KBM-7 (cell line): ENCODE results near the gene ST3GAL6.
"Not testable (repeated sequence)": the region's sequence is repeated elsewhere in the genome, so short reads cannot be mapped to it uniquely, and the experiment has no call there.

ENCODE experiments used
- DNase-seq: peaks from one replicate; pipeline ENCODE4 v3.0.0-alpha.2; 2015
- in situ Hi-C: fragments of 300-500 bp; cut with MboI; formaldehyde crosslinking; loops from 2 replicates; pipeline ENCODE4 v1.14.3; 2020; ENCODE audit warnings: low sequenced_read_pairs, low pct_unique_long_range_greater_than_20kb, mixed read lengths

The ST3GAL6 gene

GRCh38 chr3:98821063-98821462 lies 57.9 kb downstream of the ST3GAL6 start:
- no peak for DNase-seq
- in situ Hi-C loops, result loop anchor here (25.0 kb wide), 3 partner anchors 166 to 484 kb away; no protein-coding TSS in a partner anchor

DNA sequence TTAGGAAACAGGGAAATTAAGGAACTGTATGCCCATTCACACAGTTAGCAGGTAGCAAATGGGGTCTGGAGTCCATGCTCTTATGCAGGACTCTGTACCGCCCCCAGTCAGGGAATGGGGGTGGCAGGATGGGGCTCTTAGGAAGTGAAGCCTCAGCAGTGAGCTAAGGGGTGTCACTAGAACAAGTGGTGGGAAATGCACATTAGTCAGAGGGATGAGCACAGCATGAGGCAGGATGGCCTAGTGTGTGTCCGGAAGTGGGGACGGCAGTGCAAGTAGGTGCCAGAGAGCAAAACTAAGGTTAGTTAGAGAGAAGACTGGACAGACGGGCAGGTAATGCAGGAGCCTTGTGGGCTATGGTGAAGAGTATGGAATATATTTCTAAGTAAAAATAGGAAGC lies 60.7 kb downstream of the ST3GAL6 start:
- in situ Hi-C loops, result loop anchor here (25.0 kb wide), 3 partner anchors 164 to 486 kb away; no protein-coding TSS in a partner anchor
- no peak for DNase-seq

DNA sequence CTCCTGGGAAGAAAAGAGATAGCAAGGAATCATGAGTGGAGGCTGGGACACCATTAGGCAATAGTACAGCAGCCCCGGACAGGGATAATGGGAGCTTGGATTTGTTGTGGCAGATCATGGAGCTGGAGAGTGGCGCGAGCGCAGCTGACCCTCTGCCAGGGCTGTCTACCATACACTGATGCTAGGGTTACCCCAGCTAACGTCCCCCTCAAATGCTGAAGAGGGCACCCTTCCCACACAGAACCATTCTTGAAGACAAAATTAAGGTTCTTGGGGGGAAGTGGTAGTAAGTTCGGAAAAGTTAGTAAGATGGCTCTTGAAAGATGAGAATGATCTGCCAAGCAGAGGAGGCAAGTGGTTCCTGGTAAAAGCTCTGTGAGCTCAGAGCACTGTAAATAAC lies 61.1 kb downstream of the ST3GAL6 start:
- in situ Hi-C loops, result loop anchor here (25.0 kb wide), 3 partner anchors 163 to 487 kb away; no protein-coding TSS in a partner anchor
- no peak for DNase-seq

DNA sequence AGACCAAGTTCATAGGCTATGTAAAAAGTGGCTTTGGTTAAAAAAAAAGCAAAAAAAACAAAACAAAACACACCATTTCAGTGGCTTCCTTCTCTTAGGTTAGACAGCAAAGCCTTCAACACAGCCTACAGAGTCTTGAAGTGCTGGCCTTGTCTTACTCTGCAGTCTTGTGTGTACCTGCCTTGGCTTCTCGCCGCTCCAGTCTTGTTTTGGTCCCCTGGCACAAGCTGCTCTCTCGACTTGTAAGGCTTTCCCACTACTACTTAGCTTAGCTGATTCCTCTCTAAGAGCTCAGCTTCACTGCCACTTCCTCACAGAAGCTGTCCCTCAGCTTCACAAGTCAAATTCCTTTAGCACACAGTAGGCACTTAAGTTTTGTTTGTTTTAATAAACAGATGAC lies 63.0 kb downstream of the ST3GAL6 start:
- no peak for DNase-seq

DNA sequence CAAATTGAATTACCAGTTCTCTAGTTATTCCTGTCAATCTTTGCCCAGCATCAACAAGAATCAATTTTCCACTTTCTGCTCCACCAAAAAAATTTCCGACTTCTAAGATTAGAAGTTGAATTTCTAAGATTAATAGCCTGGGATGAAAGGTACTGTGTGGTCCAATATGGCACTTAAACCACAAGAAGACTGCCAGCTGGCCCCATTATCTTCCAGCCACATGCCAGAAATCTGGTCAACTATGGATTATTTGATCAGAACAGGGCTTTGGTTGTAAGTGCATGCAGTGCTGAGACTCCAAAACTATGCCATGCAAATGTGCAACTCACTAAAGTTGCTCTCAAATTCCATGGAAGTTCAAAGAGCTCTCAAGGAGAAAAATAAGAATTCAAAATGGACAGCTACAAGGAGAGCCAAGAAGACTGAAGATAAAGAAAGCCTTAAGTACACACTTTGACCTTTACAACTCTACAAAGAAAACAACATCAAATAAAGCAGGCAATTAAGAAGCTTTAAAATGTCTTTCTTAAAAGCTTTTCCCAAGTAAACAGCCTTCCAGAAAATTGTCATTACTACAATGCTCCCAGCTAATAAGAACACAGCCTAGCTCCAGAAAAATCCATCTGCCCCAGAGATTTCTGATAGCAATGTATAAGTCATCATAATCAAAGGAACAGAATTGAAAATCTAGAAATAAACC lies 64.2 kb downstream of the ST3GAL6 start:
- in situ Hi-C loops, result no loop called here

More for the DNA sequence above, 63.0 kb downstream of the ST3GAL6 start:
- in situ Hi-C loops, result no loop called here

DNA sequence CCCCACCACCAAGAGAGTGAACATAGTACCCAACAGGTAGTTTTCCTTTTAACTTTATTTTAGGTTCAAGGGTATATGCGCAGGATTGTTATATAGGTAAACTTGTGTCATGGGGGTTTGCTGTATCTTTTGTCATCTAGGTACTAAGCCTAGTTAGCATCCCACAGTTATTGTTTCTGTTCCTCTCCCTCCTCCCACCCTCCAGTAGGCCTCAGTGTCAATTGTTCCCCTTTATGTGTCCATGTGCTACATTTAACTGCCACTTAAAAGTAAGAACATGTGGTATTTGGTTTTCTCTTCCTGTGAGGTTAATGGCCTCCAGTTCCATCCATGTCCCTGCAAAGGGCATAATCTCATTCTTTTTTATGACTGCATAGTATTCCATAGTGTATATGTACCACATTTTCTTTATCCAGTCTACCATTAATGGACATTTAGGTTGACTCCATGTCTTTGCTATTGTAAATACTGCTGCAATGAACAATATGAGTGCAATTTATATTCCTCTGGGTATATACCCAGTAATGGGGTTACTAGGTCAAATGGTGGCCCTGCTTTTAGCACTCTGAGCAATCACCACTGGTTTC lies 66.2 kb downstream of the ST3GAL6 start:
- in situ Hi-C loops, result no loop called here
- DNase-seq, result no peak

More for the DNA sequence above, 64.2 kb downstream of the ST3GAL6 start:
- no peak for DNase-seq

DNA sequence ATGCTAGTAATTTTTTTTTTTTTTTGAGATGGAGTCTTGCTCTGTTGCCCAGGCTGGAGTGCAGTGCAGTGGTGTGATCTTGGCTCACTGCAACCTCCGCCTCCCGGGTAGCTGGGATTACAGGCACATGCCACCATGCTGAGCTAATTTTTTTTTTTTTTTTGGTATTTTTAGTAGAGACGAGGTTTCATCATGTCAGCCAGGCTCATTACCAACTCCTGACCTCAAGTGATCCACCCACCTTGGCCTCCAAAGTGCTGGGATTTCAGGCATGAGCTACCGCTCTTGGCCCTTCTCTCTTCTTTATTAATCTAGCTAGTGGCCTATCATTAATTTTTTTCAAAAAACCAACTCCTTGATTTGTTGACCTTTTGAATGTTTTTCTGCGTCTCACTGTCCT lies 67.9 kb downstream of the ST3GAL6 start:
- in situ Hi-C loops, DNase-seq: not testable (repeated sequence)

DNA sequence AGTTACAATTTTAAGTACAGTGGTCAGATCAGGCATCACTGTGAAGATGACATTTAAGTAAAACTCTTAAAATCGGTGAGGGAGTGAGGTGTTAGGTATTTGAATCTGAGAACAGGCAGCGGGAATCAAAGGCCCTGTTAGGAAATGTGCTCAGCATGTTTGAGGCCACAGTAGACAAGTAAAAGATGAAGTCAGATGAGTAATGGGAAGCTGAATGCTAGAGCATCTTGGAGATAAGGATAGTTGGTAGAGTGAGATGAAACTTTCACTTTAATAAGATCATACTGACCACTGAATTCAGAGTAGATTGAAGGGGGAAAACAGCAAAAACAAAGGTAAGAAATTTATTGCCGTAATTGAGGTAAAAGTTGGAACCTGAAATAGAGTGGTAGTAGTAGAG lies 76.7 kb downstream of the ST3GAL6 start:
- no peak for DNase-seq

GRCh38 chr3:98843266-98843959 lies 80.3 kb downstream of the ST3GAL6 start:
- in situ Hi-C loops, result no loop called here
- no peak for DNase-seq

More for the DNA sequence above, 76.7 kb downstream of the ST3GAL6 start:
- in situ Hi-C loops, result no loop called here
